ENCODE data around the gene USP36. TPM values are rescaled to one million over a fixed set of nuclear protein-coding genes. Genes with fewer than 3 reads are reported as not detected.
"Not testable (repeated sequence)": the region's sequence is repeated elsewhere in the genome, so short reads cannot be mapped to it uniquely, and the experiment has no call there.

The USP36 gene
- total RNA-seq, 1 donor, result 67.3 TPM

GRCh38 chr17:78873519-78874340 is 33.1 kb upstream of the USP36 start:
- DNase-seq (ENCODE audit: low read depth in 2 of 3, low spot score in 2 of 3), result peak in 2 of 3 donors; percentile 33 to 66

- DNase-seq (ENCODE audit: low read depth in 2 of 3, low spot score in 2 of 3), result no peak
Measured at GRCh38 chr17:78872486-78872885, 31.9 kb upstream of the USP36 start.

- no peak for DNase-seq (ENCODE audit: low read depth in 2 of 3, low spot score in 2 of 3)
Measured at GRCh38 chr17:78870621-78871020, 30.0 kb upstream of the USP36 start.

GRCh38 chr17:78868391-78868790 is 27.8 kb upstream of the USP36 start:
- DNase-seq (ENCODE audit: low read depth in 2 of 3, low spot score in 2 of 3), result no peak

- DNase-seq (ENCODE audit: low read depth in 2 of 3, low spot score in 2 of 3), result not testable (repeated sequence)
Measured at GRCh38 chr17:78867046-78867445, 26.4 kb upstream of the USP36 start.

- peak in 2 of 3 donors; percentile 46 to 62 for DNase-seq (ENCODE audit: low read depth in 2 of 3, low spot score in 2 of 3)
Measured at GRCh38 chr17:78865682-78866390, 25.2 kb upstream of the USP36 start.

GRCh38 chr17:78864117-78864516 is 23.5 kb upstream of the USP36 start:
- no peak for DNase-seq (ENCODE audit: low read depth in 2 of 3, low spot score in 2 of 3)

- no peak for DNase-seq (ENCODE audit: low read depth in 2 of 3, low spot score in 2 of 3)
Measured at GRCh38 chr17:78862073-78863023, 21.7 kb upstream of the USP36 start.

- no peak for DNase-seq (ENCODE audit: low read depth in 2 of 3, low spot score in 2 of 3)
Measured at GRCh38 chr17:78861229-78861628, 20.6 kb upstream of the USP36 start.

- no peak for DNase-seq (ENCODE audit: low read depth in 2 of 3, low spot score in 2 of 3)
Measured at GRCh38 chr17:78859051-78859450, 18.4 kb upstream of the USP36 start.

- DNase-seq (ENCODE audit: low read depth in 2 of 3, low spot score in 2 of 3), result no peak
Measured at GRCh38 chr17:78857266-78857665, 16.7 kb upstream of the USP36 start.

GRCh38 chr17:78855561-78856165 is 15.0 kb upstream of the USP36 start:
- no peak for DNase-seq (ENCODE audit: low read depth in 2 of 3, low spot score in 2 of 3)

GRCh38 chr17:78854508-78854907 is 13.9 kb upstream of the USP36 start:
- DNase-seq (ENCODE audit: low read depth in 2 of 3, low spot score in 2 of 3), result no peak

- DNase-seq (ENCODE audit: low read depth in 2 of 3, low spot score in 2 of 3), result no peak
Measured at GRCh38 chr17:78853926-78854394, 13.3 kb upstream of the USP36 start.

GRCh38 chr17:78852709-78853121 is 12.1 kb upstream of the USP36 start:
- no peak for DNase-seq (ENCODE audit: low read depth in 2 of 3, low spot score in 2 of 3)

- no peak for DNase-seq (ENCODE audit: low read depth in 2 of 3, low spot score in 2 of 3)
Measured at GRCh38 chr17:78849026-78849425, 8.4 kb upstream of the USP36 start.

GRCh38 chr17:78847052-78847451 is 6.4 kb upstream of the USP36 start:
- no peak for DNase-seq (ENCODE audit: low read depth in 2 of 3, low spot score in 2 of 3)

GRCh38 chr17:78844301-78845005 is 3.8 kb upstream of the USP36 start:
- DNase-seq (ENCODE audit: low read depth in 2 of 3, low spot score in 2 of 3), result peak in 2 of 3 donors; percentile 79 to 81

GRCh38 chr17:78842881-78843565 is 2.4 kb upstream of the USP36 start:
- DNase-seq (ENCODE audit: low read depth in 2 of 3, low spot score in 2 of 3), result peak in 1 of 3 donors; percentile 75
